ENCODE results near the gene BACH2. TPM values are rescaled to one million over a fixed set of nuclear protein-coding genes. Genes with fewer than 3 reads are reported as not detected.

The BACH2 gene
- total RNA-seq, 1 donor from 2014 or later: 6.4 TPM

- H3K4me1 ChIP-seq: peaks cover 18% of the 10 kb centered on the region
- no peaks in the 10 kb centered on the region for H3K27me3 ChIP-seq
- no peak for DNase-seq (ENCODE audit: extremely low spot score in 2 of 2)
- H3K27ac ChIP-seq: no peak overlapping the region
- H3K36me3 ChIP-seq: no peaks in the 10 kb centered on the region
- TF ChIP-seq POLR2A (IDR thresholded peaks at IDR 0.05): no peak
- TF ChIP-seq CTCF (IDR thresholded peaks at IDR 0.05): no peak
- no peak for TF ChIP-seq POLR2AphosphoS5 (IDR thresholded peaks at IDR 0.05; ENCODE audit: insufficient read depth in 1 of 2, low read depth in 1 of 2)
- H3K9me3 ChIP-seq: no peaks in the 10 kb centered on the region
- H3K4me3 ChIP-seq: no peak overlapping the region
- intact Hi-C loops (cut with DNase I): no loop called here
Measured at GRCh38 chr6:89999945-90000825, 296.5 kb downstream of the BACH2 start.

GRCh38 chr6:89999154-89999553 is 297.5 kb downstream of the BACH2 start:
- TF ChIP-seq POLR2AphosphoS5 (IDR thresholded peaks at IDR 0.05; ENCODE audit: insufficient read depth in 1 of 2, low read depth in 1 of 2): peak in 1 of 2 donors; percentile 24
- TF ChIP-seq CTCF (IDR thresholded peaks at IDR 0.05): no peak
- Histone ChIP-seq H3K36me3 (no peaks in the 10 kb centered on the region), H3K27ac (no peak overlapping the region), H3K4me1 (peaks cover 18% of the 10 kb centered on the region), H3K9me3 (no peaks in the 10 kb centered on the region), H3K27me3 (no peaks in the 10 kb centered on the region), H3K4me3 (no peak overlapping the region)
- no peak for DNase-seq (ENCODE audit: extremely low spot score in 2 of 2)
- intact Hi-C loops (cut with DNase I): no loop called here

DNA sequence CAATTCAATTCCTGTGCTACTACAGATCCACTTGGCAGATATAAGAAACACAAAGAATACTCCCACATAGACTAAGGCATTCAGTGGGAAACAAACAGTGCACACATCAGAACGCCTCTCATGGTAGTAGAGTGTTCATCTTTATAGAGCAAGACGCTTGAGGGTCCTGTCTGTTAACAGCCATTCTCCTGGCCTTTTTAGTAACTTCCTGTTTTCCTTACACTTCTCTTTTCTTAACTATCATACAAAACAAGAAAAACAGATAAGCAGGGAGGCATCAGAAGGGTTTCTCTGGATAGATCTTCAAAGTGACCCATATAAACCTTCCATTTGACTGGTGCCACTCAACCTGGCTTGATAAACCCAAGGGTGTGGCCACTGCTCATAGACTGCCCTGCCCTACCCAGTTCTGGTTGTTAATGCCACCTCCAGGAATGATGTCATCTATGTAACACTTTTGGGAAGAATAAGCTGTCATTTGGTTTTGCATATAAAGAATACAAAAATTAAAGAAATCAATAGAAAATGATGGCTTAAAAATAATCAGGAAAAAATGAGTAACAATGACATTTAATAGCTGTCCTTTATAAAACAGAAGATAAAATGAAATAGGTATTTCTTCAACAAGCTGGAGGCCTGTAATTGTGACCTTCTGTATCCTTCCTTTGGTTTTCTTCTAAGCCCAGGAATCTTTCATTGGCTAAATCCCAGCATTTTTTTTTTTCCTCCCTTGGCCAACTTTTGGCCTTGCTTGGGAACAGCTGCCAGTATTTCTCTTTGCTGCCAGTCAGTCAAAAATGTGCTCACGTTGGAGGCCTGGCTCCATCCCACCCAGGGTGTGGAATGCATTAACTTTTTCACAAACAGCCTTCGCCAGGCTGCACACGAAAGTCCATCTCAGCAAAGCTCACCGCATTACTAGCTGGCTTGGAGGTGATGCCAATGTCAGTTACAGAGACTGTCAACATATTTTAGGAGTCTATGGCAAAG is 298.9 kb downstream of the BACH2 start:
- intact Hi-C loops (cut with DNase I): no loop called here
- Histone ChIP-seq H3K27me3 (no peaks in the 10 kb centered on the region), H3K4me3 (no peak overlapping the region), H3K36me3 (no peaks in the 10 kb centered on the region), H3K9me3 (no peaks in the 10 kb centered on the region), H3K27ac (no peak overlapping the region), H3K4me1 (peaks cover 18% of the 10 kb centered on the region)
- TF ChIP-seq POLR2AphosphoS5 (IDR thresholded peaks at IDR 0.05; ENCODE audit: insufficient read depth in 1 of 2, low read depth in 1 of 2): no peak
- no peak for DNase-seq (ENCODE audit: extremely low spot score in 2 of 2)

DNA sequence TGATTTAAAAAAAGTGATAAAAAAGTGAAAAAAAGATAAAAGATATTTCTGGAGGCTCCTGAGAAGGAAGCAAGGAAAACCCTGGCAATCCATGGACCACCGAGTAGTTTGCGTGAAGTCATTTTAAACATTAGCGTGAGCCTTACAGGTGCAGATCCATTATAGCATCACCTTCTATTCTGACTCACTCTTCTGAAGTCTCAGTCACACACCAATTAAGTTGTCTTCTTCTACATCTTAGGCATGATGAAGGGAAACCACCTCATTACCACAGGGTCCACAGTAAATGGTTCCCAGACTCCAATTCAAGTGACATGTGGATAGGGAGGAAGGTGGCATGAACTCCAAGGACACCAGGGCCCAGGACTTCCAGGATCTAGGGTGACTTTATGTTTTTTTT is 303.2 kb downstream of the BACH2 start:
- Histone ChIP-seq H3K9me3 (no peaks in the 10 kb centered on the region), H3K27ac (no peak overlapping the region), H3K4me1 (peaks cover 6% of the 10 kb centered on the region), H3K4me3 (no peak overlapping the region), H3K36me3 (no peaks in the 10 kb centered on the region), H3K27me3 (no peaks in the 10 kb centered on the region)
- DNase-seq (ENCODE audit: extremely low spot score in 2 of 2): no peak
- TF ChIP-seq POLR2AphosphoS5 (IDR thresholded peaks at IDR 0.05; ENCODE audit: insufficient read depth in 1 of 2, low read depth in 1 of 2) (no peak), CTCF (IDR thresholded peaks at IDR 0.05) (no peak), POLR2A (IDR thresholded peaks at IDR 0.05) (no peak)
- intact Hi-C loops (cut with DNase I): no loop called here

DNA sequence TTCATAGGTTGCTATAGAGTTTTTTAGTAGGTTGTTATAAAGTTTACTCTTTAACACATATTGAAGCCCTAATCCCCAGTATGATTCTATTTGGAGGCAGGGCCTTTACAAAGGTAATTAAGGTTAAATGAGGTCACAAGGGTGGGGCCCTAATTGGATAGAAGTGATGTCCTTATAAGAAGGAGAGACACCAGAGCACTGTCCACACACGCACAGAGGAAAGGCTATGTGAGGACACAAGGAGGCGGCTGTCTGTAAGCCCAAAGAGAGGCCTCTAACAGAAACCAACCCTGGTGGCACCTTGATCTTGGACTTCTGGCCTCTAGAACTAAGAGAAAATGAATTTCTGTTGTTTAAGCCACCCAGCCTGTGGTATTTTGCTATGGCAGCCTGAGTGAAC is 303.8 kb downstream of the BACH2 start:
- Histone ChIP-seq H3K27ac (no peak overlapping the region), H3K27me3 (no peaks in the 10 kb centered on the region), H3K4me3 (no peak overlapping the region), H3K36me3 (no peaks in the 10 kb centered on the region), H3K4me1 (peaks cover under 1% of the 10 kb centered on the region), H3K9me3 (no peaks in the 10 kb centered on the region)
- intact Hi-C loops (cut with DNase I): no loop called here
- no peak for TF ChIP-seq POLR2A (IDR thresholded peaks at IDR 0.05)
- TF ChIP-seq CTCF (IDR thresholded peaks at IDR 0.05): no peak
- no peak for TF ChIP-seq POLR2AphosphoS5 (IDR thresholded peaks at IDR 0.05; ENCODE audit: insufficient read depth in 1 of 2, low read depth in 1 of 2)
- no peak for DNase-seq (ENCODE audit: extremely low spot score in 2 of 2)
